WTC11 (cell line): ENCODE results near the gene LRIG1.

Experiments
- ATF2 ChIP-seq: sonication (generic); formaldehyde crosslinking; IDR thresholded peaks from 2 replicates; pipeline ENCODE4 v1.8.1; 2022; ENCODE audit warnings: low read depth, missing genetic modification reagents, borderline replicate concordance
- ESRRA ChIP-seq: sonication (generic); formaldehyde crosslinking; IDR thresholded peaks from 2 replicates; pipeline ENCODE4 v1.8.1; 2022; ENCODE audit warnings: mild to moderate bottlenecking, missing genetic modification reagents, borderline replicate concordance
- FOXK1 ChIP-seq: sonication (generic); formaldehyde crosslinking; IDR thresholded peaks from 2 replicates; pipeline ENCODE4 v1.8.0; 2022; ENCODE audit warnings: mild to moderate bottlenecking, moderate library complexity, missing genetic modification reagents
- NFYB ChIP-seq: sonication (generic); formaldehyde crosslinking; conservative IDR thresholded peaks from 2 replicates; pipeline ENCODE4 v1.8.0; 2022; ENCODE audit warnings: low read depth, missing genetic modification reagents
- SP1 ChIP-seq: sonication (generic); formaldehyde crosslinking; conservative IDR thresholded peaks from 2 replicates; pipeline ENCODE4 v1.8.1; 2022; ENCODE audit warnings: missing genetic modification reagents
- ZSCAN18 ChIP-seq: fragments of 250-450 bp; sonication (Bioruptor Pico); IDR thresholded peaks from 2 replicates; pipeline ENCODE4 v2.1.2; 2022; ENCODE audit warnings: mild to moderate bottlenecking, moderate library complexity
- TF ChIP-seq, protein P1 (sequence below): fragments of 200-600 bp; IDR thresholded peaks from 2 replicates; pipeline ENCODE4 v1.8.0; 2022; ENCODE audit warnings: antibody characterized with exemption
- TF ChIP-seq, protein P2 (sequence below): sonication (generic); formaldehyde crosslinking; IDR thresholded peaks from 2 replicates; pipeline ENCODE4 v1.8.1; 2023; ENCODE audit warnings: mild to moderate bottlenecking, moderate library complexity, missing genetic modification reagents

GRCh38 chr3:66544619-66545429 is 44.0 kb upstream of the LRIG1 start:
- no peak for TF ChIP-seq ESRRA
- no peak for TF ChIP-seq NFYB (CRISPR knock-in tag)
- TF ChIP-seq ATF2 (CRISPR knock-in tag), result no peak
- TF ChIP-seq ZSCAN18 (CRISPR knock-in tag), result no peak
- TF ChIP-seq, protein P1, sequence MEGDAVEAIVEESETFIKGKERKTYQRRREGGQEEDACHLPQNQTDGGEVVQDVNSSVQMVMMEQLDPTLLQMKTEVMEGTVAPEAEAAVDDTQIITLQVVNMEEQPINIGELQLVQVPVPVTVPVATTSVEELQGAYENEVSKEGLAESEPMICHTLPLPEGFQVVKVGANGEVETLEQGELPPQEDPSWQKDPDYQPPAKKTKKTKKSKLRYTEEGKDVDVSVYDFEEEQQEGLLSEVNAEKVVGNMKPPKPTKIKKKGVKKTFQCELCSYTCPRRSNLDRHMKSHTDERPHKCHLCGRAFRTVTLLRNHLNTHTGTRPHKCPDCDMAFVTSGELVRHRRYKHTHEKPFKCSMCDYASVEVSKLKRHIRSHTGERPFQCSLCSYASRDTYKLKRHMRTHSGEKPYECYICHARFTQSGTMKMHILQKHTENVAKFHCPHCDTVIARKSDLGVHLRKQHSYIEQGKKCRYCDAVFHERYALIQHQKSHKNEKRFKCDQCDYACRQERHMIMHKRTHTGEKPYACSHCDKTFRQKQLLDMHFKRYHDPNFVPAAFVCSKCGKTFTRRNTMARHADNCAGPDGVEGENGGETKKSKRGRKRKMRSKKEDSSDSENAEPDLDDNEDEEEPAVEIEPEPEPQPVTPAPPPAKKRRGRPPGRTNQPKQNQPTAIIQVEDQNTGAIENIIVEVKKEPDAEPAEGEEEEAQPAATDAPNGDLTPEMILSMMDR, result no peak
- TF ChIP-seq FOXK1 (CRISPR knock-in tag), result no peak
- TF ChIP-seq, protein P2, sequence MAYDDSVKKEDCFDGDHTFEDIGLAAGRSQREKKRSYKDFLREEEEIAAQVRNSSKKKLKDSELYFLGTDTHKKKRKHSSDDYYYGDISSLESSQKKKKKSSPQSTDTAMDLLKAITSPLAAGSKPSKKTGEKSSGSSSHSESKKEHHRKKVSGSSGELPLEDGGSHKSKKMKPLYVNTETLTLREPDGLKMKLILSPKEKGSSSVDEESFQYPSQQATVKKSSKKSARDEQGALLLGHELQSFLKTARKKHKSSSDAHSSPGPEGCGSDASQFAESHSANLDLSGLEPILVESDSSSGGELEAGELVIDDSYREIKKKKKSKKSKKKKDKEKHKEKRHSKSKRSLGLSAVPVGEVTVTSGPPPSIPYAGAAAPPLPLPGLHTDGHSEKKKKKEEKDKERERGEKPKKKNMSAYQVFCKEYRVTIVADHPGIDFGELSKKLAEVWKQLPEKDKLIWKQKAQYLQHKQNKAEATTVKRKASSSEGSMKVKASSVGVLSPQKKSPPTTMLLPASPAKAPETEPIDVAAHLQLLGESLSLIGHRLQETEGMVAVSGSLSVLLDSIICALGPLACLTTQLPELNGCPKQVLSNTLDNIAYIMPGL (CRISPR knock-in tag), result no peak
- no peak for TF ChIP-seq SP1 (CRISPR knock-in tag)
